H7 (cell line): Measurements from ENCODE around the gene CHL1. TPM values are rescaled to one million over a fixed set of nuclear protein-coding genes. Genes with fewer than 3 reads are reported as not detected.

ENCODE experiments used
- DNase-seq: peaks from one replicate; pipeline ENCODE4 v3.0.0; 2012
- H3K27me3 ChIP-seq: 2 replicates; pipeline ENCODE4 v1.6.0; 2011; ENCODE audit warnings: mild to moderate bottlenecking, low read length; ENCODE audit not compliant: control insufficient read depth, insufficient read depth
- H3K36me3 ChIP-seq: replicated peaks from 2 replicates; pipeline ENCODE4 v1.5.1; 2011; ENCODE audit warnings: low read length; ENCODE audit not compliant: control insufficient read depth, insufficient read depth
- H3K4me3 ChIP-seq: 2 replicates; pipeline ENCODE4 v1.5.1; 2011; ENCODE audit warnings: low read depth, mild to moderate bottlenecking, control low read depth, low read length, moderate library complexity; ENCODE audit not compliant: insufficient read depth
- total RNA-seq: library from RNA; depleted of rRNA; stranded (reverse); fragments of >200 nt; shearing (Covaris generic); gene quantifications from 2 replicates; pipeline ENCODE4 v1.2.3, GENCODE V29; 2014

The CHL1 gene
- total RNA-seq, 1 experiment from 2014 or later: 0.28 TPM

DNA sequence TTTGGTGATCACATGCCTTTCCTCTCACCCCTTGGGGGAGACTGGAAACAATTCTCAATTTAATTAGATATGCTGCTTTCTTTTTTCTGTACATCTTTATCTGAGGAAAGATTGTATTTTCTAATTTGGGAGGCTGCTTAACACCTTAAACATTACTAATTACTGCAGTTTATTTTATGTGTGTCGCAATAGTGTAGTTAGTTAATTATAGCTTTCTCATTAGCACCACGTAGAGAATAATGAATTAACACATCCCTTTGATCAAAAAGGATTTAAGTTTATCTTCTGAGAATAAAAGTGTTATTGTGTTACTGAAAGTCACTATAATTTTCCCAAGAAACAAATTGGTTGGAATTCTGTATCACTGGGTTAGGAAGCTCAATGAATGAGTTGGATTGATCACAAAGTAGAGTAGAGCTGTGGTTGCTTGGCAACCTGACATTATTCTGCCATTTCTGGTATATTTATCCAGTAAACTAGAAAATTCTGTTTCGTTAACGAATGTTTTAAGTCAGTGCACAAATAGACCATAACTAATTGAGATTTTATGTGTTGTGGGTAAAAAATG lies 4.3 kb downstream of the CHL1 start:
- no peak for DNase-seq
- peaks cover 45% of the 10 kb centered on the region for H3K27me3 ChIP-seq
- H3K36me3 ChIP-seq: no peaks in the 10 kb centered on the region
- H3K4me3 ChIP-seq: no peak overlapping the region

DNA sequence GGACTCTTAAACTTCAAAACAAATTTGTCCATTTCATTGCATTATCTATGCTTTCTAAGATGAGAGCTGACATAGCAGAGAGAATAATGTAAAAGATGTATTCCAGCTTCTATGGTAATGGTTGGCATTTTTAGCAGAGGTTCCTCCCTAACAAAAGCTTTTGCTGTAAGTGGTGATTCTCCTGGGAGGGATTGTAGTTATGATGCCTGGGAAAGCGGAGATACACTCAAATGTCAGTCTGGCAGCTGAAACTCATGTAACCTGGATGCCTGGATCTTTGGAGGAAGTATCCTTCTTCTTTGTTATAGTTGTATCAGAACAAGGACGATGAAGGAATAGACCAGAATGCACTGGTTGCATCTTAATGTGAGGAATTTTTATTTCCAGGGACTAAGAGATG lies 7.5 kb downstream of the CHL1 start:
- no peaks in the 10 kb centered on the region for H3K36me3 ChIP-seq
- H3K4me3 ChIP-seq: no peak overlapping the region
- peaks cover 14% of the 10 kb centered on the region; the same call in 1 of the 2 replicates for H3K27me3 ChIP-seq
- no peak for DNase-seq

DNA sequence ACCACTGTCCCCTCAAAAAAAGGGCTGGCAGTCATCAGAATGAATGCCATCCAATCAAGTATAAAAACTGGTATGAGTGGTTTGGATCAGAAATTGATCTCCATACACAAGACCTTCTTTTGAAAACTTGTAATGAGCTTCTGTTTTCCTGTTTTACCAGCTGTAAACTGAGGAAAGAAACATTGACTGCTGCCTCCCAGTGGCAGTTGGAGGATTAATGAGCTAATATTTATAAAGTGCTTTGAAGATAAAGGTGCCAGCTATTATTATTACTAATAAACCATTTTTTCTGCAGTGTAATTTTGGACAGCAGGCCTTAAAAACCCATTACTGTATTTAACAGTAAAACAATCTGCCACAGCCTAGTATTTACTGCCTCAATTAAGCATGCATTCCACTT lies 11.4 kb downstream of the CHL1 start:
- Histone ChIP-seq H3K27me3 (peaks cover 3% of the 10 kb centered on the region; the same call in 1 of the 2 replicates), H3K4me3 (no peak overlapping the region), H3K36me3 (no peaks in the 10 kb centered on the region)
- no peak for DNase-seq

DNA sequence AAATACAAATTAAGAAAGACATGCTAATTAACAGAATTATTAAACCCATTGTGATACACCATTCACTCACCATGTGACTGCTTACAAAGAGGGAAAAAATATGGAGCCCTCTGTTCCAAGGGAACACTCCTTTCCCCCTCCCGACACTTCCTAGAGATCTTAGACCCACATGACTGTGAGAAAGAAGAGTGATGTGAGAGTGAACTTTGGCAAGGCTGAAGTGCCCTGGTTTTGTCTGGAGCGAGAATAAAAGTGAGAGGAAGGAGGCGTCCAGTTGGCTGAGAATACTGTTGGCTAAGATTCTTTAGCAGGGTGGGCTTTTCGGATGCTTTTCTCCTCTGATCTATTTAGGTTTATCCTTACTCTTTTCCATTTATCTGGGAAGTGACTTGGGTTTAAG lies 14.1 kb downstream of the CHL1 start:
- Histone ChIP-seq H3K4me3 (no peak overlapping the region), H3K27me3 (no peaks in the 10 kb centered on the region), H3K36me3 (no peaks in the 10 kb centered on the region)
- DNase-seq: no peak

DNA sequence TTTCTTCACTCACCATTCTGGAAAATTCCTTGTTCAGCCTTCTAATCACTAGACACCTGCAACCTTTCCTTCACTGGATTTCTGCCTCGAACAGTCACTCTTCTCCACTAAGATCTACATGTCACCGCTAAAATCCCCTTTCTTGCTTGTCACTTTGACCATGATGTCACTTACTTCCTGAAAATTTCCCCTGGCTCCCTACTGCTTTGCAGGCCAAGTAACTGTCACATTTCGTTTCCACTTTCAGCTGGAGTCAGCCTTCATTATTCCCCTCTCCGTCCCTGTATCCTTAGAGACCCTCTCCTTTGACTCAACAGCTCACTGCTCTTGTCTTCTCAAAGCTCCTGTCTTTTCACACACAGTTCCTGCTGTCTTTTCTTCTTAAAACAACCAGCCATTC lies 15.9 kb downstream of the CHL1 start:
- Histone ChIP-seq H3K36me3 (no peaks in the 10 kb centered on the region), H3K4me3 (no peak overlapping the region), H3K27me3 (no peaks in the 10 kb centered on the region)
- no peak for DNase-seq

DNA sequence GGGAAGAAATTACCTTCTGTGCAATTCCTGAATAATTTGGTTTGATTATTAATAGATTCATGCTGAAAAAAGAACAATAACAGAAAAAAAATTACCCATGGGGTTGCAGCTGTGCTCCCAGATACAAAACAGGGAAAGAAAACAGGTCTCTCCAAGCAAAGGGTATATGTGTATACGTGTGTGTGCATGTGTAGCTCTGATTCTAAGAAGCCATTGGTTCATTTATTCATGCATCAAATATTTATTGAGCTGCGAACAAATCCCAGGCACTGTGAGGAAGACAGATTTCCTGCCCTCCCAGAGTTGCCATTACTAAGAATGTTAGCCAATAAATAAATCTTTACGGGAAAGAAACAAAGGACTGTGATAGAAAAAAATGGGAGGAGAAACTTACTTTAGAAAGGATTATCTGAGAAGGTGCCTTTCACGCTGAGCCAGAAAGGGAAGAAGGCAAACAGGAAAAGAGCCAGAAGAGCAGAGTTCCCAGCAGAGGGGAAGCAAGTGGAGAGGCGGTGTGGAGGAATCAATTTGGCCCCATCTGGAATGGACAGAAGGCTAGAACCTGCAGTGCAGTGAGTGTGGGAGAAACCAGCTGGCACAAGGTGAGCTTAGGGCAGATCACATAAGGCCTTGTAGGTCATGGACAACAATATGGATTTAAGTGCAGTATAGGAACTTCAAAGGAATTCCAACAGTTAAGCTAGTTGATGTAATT lies 20.7 kb downstream of the CHL1 start:
- Histone ChIP-seq H3K36me3 (no peaks in the 10 kb centered on the region), H3K27me3 (no peaks in the 10 kb centered on the region), H3K4me3 (no peak overlapping the region)
- no peak for DNase-seq

DNA sequence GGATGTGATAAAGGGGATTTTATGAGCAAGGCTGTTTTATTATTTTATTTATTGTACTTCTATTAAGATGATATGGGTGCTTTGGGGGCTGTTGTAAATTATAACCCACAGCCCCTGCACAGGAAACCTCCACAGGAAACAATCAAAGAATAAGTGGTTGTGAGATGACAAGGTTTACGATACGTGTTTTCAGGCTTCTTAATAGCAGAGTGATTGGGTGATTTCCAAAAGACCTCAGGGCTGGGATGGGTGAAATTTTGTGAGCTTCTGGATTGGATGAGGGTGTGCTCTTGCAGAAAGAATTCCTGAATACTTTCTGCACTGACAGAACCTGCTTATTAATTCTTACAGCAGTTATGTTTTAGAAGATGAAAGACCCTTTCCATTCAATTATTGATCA lies 21.4 kb downstream of the CHL1 start:
- H3K4me3 ChIP-seq: no peak overlapping the region
- H3K27me3 ChIP-seq: no peaks in the 10 kb centered on the region
- H3K36me3 ChIP-seq: no peaks in the 10 kb centered on the region
- DNase-seq: no peak

DNA sequence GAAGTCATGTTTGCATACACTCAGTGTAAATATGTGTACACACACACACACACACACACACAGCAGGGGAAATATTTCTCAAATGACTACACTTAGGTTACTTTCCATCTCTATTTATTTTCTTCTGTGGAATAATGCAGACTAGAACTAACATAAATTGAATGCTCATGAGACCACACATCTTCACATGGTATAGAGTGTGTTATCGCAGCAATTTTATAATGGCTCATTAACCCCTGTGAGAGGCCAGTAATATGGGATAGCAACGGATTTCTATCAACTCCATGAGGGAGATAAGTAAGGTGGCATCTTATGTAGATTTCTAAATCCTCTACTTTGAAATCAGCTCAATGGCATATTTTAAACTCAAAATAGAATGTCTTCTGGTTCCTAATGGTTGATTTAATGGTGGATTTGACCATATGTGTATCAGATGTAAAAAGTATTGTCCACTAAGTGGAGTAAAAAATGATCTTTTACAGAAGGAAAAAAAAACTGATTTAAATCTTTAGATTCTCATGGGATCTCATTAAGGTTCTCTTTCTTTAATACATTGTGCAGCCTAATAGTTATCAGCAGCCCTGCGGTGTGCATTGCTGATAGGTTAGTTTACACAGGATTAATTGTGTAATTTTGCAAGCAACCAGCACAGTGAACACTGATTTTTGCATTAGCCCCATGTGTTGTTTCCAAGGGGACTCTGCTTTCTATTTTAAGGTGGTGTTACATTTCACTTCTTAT lies 32.0 kb downstream of the CHL1 start:
- no peaks in the 10 kb centered on the region for H3K36me3 ChIP-seq
- no peak overlapping the region for H3K4me3 ChIP-seq
- H3K27me3 ChIP-seq: no peaks in the 10 kb centered on the region
- DNase-seq: no peak

DNA sequence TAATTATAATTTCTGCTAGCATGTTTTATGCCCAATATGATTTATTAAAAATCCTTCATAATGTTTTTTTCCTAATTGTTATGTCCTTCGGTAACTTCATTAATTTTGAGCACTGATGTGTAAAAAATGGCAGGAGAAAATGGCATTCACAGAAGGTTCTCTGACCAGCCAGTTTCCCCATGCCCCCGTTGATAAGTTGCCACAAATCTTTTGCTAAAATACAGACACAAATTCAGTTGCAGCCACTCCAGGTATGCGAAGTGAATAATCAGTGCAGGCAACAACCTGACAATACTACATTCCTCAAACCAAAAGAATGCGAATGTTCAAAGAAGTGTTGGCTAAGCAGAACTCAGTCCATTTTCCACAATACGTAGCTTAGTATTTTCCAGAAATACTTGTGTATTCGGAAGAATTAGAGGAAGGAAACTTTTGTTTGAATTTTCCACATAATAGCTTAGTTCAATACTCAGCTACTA lies 32.7 kb downstream of the CHL1 start:
- H3K4me3 ChIP-seq: no peak overlapping the region
- no peaks in the 10 kb centered on the region for H3K36me3 ChIP-seq
- DNase-seq: no peak
- H3K27me3 ChIP-seq: no peaks in the 10 kb centered on the region

DNA sequence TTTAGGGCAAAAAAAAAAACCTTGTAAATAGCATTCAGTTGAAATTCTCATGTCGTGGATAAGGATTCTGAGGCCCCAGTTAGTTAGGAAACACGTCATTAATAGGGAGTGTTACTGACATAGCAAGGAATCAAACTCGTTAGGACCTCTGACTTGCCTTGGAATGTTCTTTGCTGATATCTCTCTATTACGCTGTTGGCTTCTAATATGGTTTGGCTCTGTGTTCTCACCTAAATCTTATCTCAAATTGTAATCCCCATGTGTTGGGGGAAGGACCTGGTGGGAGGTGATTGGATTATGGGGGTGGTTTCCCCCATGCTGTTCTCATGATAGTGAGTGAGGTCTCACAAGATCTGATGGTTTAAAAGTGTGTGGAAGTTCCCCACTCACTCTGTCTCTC lies 40.3 kb downstream of the CHL1 start:
- H3K36me3 ChIP-seq: no peaks in the 10 kb centered on the region
- H3K4me3 ChIP-seq: no peak overlapping the region
- H3K27me3 ChIP-seq: no peaks in the 10 kb centered on the region
- DNase-seq: no peak

DNA sequence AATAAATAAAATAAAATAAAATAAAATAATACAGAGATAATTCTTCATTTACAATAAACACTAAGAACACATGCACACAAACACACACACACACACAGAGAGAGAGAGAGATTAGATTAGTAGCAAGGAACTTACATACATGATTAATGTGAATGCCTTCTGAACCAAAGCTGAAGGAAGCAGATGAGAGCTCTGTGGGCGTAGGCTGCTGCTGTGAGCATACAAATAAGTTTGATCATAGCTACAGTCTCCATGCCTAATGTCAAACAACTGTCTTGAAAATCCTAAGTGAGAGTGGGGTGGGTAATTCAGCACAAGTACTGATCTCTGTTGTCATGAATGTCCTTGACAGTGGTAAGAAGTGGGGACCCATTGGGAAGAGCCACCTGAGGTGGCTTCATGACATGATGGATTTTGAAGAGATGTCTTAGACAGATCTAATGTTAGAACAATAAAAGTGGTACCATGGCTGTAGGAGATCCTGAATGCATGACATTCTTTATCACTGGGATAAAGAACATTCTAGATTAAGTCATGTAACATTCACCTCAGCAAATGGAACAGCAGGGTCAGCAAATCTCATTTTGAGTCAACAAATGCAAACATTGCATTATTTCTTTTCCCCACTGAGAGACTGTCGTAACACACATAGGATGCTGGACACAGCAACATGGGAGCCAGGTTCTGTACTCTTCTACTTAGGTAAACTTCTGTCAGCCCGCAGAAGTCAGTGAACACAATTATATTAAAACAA lies 46.2 kb downstream of the CHL1 start:
- DNase-seq: no peak
- H3K36me3 ChIP-seq: no peaks in the 10 kb centered on the region
- H3K27me3 ChIP-seq: no peaks in the 10 kb centered on the region
- H3K4me3 ChIP-seq: no peak overlapping the region

DNA sequence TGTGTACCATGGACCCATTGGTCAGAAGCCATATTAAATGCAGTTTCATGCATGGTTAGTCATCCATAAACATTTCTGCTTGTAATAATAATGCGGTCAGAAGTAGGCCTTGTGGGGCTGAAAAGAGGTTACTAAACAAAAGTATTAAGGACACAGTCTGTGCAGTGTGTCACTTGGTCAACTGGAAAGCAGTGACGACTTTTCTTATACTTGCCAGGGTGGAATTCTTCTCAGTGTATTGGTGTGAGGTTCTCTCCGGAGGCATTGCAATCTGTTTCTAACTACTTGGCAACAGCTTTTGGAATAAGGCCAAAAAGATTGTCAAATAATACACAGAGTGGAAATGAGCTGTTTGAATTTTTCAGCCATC lies 46.8 kb downstream of the CHL1 start:
- no peaks in the 10 kb centered on the region for H3K36me3 ChIP-seq
- no peak for DNase-seq
- no peak overlapping the region for H3K4me3 ChIP-seq
- no peaks in the 10 kb centered on the region for H3K27me3 ChIP-seq

DNA sequence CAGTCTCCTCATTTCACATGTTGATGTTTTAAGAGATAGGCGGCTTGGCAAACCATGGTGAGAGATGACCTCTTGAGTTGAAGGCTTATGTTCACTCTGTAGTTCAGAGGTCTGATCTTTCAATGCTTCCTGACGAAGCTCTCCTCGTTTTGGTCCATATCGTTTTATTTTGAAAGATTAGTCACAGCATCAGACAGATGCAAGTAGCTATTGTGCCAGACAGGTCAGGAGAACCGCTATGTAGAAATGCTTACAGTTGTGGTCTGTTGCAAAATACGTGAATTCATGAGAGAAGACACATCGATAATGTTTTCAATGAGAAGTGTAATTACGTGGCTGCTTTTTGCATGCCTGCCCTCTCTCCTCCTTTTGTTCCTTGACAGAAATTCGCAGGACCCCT lies 47.5 kb downstream of the CHL1 start:
- Histone ChIP-seq H3K36me3 (no peaks in the 10 kb centered on the region), H3K4me3 (no peak overlapping the region), H3K27me3 (no peaks in the 10 kb centered on the region)
- no peak for DNase-seq

DNA sequence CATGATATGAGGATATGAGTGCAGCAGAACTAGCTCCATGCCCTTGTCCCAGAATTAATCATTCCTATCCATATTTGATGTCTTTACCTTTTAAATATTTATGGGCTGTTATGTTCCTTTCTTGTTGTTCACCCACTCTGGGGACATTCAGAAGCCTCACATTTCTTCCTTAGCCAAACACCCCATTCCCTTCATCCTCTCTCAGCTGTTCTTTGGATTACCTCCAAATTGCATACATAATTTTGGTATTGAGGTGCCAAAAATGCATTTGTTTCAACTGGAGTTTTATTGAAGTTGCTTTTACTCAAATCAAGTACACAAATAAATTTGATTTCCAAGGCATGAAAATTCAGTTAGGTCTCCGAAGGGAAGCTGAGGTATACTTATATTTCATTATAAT lies 51.4 kb downstream of the CHL1 start:
- Histone ChIP-seq H3K4me3 (no peak overlapping the region), H3K36me3 (no peaks in the 10 kb centered on the region), H3K27me3 (no peaks in the 10 kb centered on the region)
- no peak for DNase-seq
